Psoas muscle (tissue), 8 donors: ENCODE results near the gene HNRNPA0. TPM values are rescaled to one million over a fixed set of nuclear protein-coding genes. Genes with fewer than 3 reads are reported as not detected.
A peak's percentile ranks its signal among the peaks of the same experiment; 100 is the strongest.

Experiments used
- ATAC-seq, 4 donors: fragments of 200-7000 bp; cut with Tn5 transposase; one replicate each; pipeline ENCODE4 v1.9.1; 2020; ENCODE audit warnings: moderate library complexity in 3 of 4, mild to moderate bottlenecking in 2 of 4
- DNase-seq, 2 donors: peaks; one replicate each; pipeline ENCODE4 v3.0.0-alpha.2; 2020
- H3K27ac ChIP-seq: fragments of 200-600 bp; one replicate; pipeline ENCODE4 v1.8.0; 2022
- H3K27me3 ChIP-seq, 3 donors: fragments of 200-600 bp in 1 of 3; one replicate each; pipeline versions ENCODE4 v1.6.1 to v1.8.0; 2013 to 2022; ENCODE audit warnings: low read length in 2 of 3, mild to moderate bottlenecking in 2 of 3, moderate library complexity in 1 of 3; ENCODE audit not compliant: insufficient read depth in 3 of 3
- H3K36me3 ChIP-seq, 2 donors: fragments of 200-600 bp in 1 of 2; one replicate each; pipeline versions ENCODE4 v1.6.1 to v1.8.0; 2013 to 2022; ENCODE audit warnings: low read depth in 1 of 2, mild to moderate bottlenecking in 1 of 2, moderate library complexity in 1 of 2; ENCODE audit not compliant: insufficient read depth in 1 of 2
- H3K4me1 ChIP-seq: fragments of 200-600 bp; one replicate; pipeline ENCODE4 v1.8.0; 2022
- H3K4me3 ChIP-seq: fragments of 200-600 bp; one replicate; pipeline ENCODE4 v1.8.0; 2022; ENCODE audit warnings: mild to moderate bottlenecking
- H3K9me3 ChIP-seq: fragments of 200-600 bp; one replicate; pipeline ENCODE4 v1.8.0; 2022
- WGBS, 3 donors: extraction: QIAGEN DNeasy Blood & Tissue Kit; methylation state at CpG; one replicate each; pipeline versions ENCODE4 v1.1.6 to v1.1.7; 2013; 5-methylcytosine and 5-hydroxymethylcytosine counted together
- intact Hi-C, 2 donors: fragments of 100-400 bp; cut with DNase I; formaldehyde crosslinking; loops; one replicate each; pipeline versions ENCODE4 v1.11.0 to v1.14.2; 2022
- polyA plus RNA-seq, 3 donors: library from polyadenylated mRNA; stranded (reverse); fragments of 200-250 nt; gene quantifications; one replicate each; pipeline ENCODE4 v1.2.3, GENCODE V29; 2013
- total RNA-seq, 4 donors: library from RNA; stranded (reverse); fragmentation: NEBNext Ultra II Directional in 2 of 4; extraction: Animal tissue kit (Norgen Biotek cat#: 25700) in 2 of 4; gene quantifications; one replicate each; pipeline versions ENCODE4 v1.2.1 to v1.2.4, GENCODE V29; 2021 to 2023
- TF ChIP-seq, protein P1 (sequence below): fragments of 200-600 bp; IDR thresholded peaks from one replicate; pipeline ENCODE4 v1.8.0; 2022; ENCODE audit warnings: antibody characterized with exemption
- donor health status: healthy with polysubstance abuse.
- donor health status: DM: no; HTN: no; CAD: no; lungs with moderate emphysema.
- donor health status: Bipolar disorder and iron deficiency.
- donor health status: healthy.
- donor health status: DM: yes; HTN: yes; CAD: no.
- donor health status: DM: no; HTN: no; CAD: no.
- donor health status: DM: no; HTN: no; CAD: no.
- donor health status: DM: yes; HTN: yes; CAD: no.

HNRNPA0 gene
- total and polyA plus RNA-seq, 7 donors, result 11.5 to 19.2 (median 13.3) TPM

DNA sequence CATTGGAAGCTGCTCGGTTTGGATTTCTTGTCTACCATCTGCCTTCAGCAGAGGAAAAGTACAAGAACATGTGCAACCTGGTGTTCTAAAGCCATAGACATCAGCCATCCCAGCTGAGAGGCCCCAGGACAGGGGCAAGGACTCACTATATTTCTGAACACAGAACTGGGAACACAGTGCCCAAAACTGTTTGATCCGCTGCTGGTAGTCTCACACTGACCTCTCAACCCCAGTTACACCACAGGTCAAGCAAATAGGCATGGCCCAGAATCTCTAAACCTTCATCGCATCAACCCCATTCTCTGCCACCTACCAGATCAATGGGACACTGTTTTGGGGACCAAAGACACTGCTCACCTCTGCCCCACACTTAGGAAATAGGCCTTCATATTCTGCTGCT is 20.2 kb downstream of the HNRNPA0 start:
- H3K27me3 ChIP-seq, result no peaks in the 10 kb centered on the region

DNA sequence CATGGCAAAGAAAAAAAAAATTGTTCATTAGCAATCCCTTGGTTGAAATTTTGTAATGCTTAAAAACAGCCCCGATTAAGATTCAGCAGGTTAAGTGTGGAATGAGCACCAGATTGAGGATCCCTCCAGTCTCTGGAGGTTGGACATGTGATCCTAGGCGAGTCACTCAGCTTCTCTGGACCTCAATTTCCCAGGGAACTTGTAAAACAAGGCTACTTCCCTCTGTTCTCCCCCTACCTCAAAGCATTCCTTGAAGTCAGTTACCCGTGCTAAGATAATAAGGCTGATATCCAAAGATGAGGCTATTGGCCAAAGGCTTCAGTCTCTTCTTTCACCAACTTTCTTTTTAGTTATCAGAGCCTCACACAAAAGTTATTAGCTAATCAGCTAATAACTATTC is 21.2 kb downstream of the HNRNPA0 start:
- ATAC-seq (no peak), DNase-seq (no peak)
- 91 to 93% (median 93%) methylated on average over 3 of the region's 3 CpGs for WGBS, 3 donors
- H3K4me3 ChIP-seq, result no peak overlapping the region
- TF ChIP-seq, protein P1, sequence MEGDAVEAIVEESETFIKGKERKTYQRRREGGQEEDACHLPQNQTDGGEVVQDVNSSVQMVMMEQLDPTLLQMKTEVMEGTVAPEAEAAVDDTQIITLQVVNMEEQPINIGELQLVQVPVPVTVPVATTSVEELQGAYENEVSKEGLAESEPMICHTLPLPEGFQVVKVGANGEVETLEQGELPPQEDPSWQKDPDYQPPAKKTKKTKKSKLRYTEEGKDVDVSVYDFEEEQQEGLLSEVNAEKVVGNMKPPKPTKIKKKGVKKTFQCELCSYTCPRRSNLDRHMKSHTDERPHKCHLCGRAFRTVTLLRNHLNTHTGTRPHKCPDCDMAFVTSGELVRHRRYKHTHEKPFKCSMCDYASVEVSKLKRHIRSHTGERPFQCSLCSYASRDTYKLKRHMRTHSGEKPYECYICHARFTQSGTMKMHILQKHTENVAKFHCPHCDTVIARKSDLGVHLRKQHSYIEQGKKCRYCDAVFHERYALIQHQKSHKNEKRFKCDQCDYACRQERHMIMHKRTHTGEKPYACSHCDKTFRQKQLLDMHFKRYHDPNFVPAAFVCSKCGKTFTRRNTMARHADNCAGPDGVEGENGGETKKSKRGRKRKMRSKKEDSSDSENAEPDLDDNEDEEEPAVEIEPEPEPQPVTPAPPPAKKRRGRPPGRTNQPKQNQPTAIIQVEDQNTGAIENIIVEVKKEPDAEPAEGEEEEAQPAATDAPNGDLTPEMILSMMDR, result no peak
- H3K36me3 ChIP-seq, result no peaks in the 10 kb centered on the region
- H3K4me1 ChIP-seq, result peaks cover 14% of the 10 kb centered on the region
- no peaks in the 10 kb centered on the region for H3K27me3 ChIP-seq
- H3K9me3 ChIP-seq, result no peaks in the 10 kb centered on the region
- intact Hi-C loops, result no loop called here
- no peak overlapping the region for H3K27ac ChIP-seq

More for the DNA sequence above, 20.2 kb downstream of the HNRNPA0 start:
- intact Hi-C loops, result no loop called here
- no peak for DNase-seq
- Histone ChIP-seq H3K9me3 (no peaks in the 10 kb centered on the region), H3K27ac (no peak overlapping the region), H3K4me3 (peak overlapping the region; percentile 50), H3K36me3 (no peaks in the 10 kb centered on the region), H3K4me1 (peaks cover 14% of the 10 kb centered on the region)
- WGBS, 3 donors, result 87 to 94% (median 89%) methylated on average over 3 of the region's 3 CpGs
- no peak for ATAC-seq
- TF ChIP-seq, protein P1, result no peak

DNA sequence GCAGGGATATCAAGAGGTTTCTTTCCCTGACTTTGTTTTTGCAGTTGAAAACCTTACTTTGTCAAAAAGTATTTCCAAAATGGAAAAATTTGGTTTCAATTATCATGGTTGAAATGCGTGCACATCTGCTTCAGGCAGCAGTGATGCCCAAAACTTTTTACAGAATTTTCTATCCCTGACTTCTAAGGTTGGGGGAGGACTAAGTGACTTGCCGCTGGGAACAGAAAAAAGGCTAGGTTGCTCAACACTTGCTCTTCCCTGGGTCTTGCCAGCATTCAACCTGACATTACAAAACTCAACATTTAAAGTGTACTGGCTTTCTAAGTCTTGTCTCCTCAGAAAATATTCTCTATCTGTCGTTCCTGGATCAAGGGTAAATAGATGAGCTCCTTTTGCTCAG is 23.0 kb downstream of the HNRNPA0 start:
- Histone ChIP-seq H3K27ac (no peak overlapping the region), H3K9me3 (no peaks in the 10 kb centered on the region), H3K27me3 (no peaks in the 10 kb centered on the region), H3K4me3 (no peak overlapping the region), H3K36me3 (no peaks in the 10 kb centered on the region), H3K4me1 (peaks cover 14% of the 10 kb centered on the region)
- TF ChIP-seq, protein P1, result no peak
- DNase-seq, result no peak
- WGBS, 3 donors, result 43 to 69% (median 58%) methylated on average over 3 of the region's 3 CpGs
- intact Hi-C loops, result no loop called here
- no peak for ATAC-seq

DNA sequence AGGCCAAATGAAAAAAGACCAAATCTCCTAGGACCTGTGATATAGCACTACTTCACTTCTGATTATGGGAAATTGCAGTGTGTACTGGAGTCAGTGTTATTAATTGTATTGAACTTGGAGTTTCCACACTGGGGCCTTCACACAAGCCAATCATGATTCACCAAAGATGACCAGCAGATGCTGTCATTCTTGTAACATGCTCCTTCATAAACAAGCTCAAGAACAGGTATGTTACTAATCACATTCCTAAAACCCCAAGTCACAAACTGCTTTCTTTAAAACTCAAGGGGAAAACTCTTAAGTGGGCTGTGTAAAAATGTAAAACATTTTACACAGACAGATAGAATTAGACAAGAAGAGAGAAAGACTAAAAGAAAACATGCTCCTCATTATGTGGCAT is 23.8 kb downstream of the HNRNPA0 start:
- Histone ChIP-seq H3K36me3 (no peaks in the 10 kb centered on the region), H3K27me3 (no peaks in the 10 kb centered on the region), H3K27ac (no peak overlapping the region), H3K9me3 (no peaks in the 10 kb centered on the region), H3K4me1 (peaks cover 6% of the 10 kb centered on the region), H3K4me3 (no peak overlapping the region)
- DNase-seq, result no peak
- intact Hi-C loops, result no loop called here
- TF ChIP-seq, protein P1, result no peak
- ATAC-seq, result no peak

DNA sequence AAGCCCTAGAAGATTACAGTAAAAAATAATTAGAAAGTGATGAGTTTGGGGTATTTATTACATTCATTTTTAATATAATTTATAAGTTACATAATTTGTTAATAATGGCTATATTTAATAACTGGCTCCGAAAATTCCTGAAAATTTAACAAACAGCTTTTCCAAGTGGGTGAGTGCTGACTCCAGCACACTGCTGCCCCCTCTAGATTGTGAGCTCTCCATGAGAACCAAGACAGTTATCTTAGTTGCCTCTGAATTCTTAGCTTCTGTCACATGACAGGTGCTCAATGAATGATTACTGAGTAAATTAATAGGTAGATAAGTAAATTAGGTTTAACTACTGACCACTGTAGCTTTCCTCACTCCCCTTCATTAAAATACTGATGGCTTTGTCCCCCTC is 26.1 kb downstream of the HNRNPA0 start:
- H3K36me3 ChIP-seq, result no peaks in the 10 kb centered on the region
- intact Hi-C loops, result no loop called here
- WGBS, 3 donors, result 90 to 100% (median 93%) methylated on average over 1 of the region's 1 CpG
- ATAC-seq, result no peak
- H3K9me3 ChIP-seq, result peaks cover 5% of the 10 kb centered on the region
- no peak overlapping the region for H3K4me3 ChIP-seq
- H3K4me1 ChIP-seq, result no peaks in the 10 kb centered on the region
- no peak overlapping the region for H3K27ac ChIP-seq
- no peak for DNase-seq
- TF ChIP-seq, protein P1, result no peak
- H3K27me3 ChIP-seq, result no peaks in the 10 kb centered on the region
